Astrocyte of the cerebellum (primary cell): Measurements from ENCODE around the gene CDKN2B-AS1.

Experiments
- DNase-seq: peaks from one replicate; pipeline ENCODE4 v3.0.0-alpha.2; 2011; ENCODE audit warnings: low read depth
- H3K4me3 ChIP-seq: 2 replicates; pipeline ENCODE4 v1.5.1; 2011; ENCODE audit warnings: mild to moderate bottlenecking, low read depth, low read length, moderate library complexity
- CTCF ChIP-seq: IDR thresholded peaks from 2 replicates; pipeline ENCODE4 v1.5.1; 2012; ENCODE audit warnings: low read length, low read depth, moderate library complexity, mild to moderate bottlenecking; ENCODE audit errors: missing control alignments
- in situ Hi-C: cut with HindIII; loops from 2 replicates; pipeline ENCODE4 v1.10.0; 2017; ENCODE audit warnings: low sequenced_read_pairs

The CDKN2B-AS1 gene

DNA sequence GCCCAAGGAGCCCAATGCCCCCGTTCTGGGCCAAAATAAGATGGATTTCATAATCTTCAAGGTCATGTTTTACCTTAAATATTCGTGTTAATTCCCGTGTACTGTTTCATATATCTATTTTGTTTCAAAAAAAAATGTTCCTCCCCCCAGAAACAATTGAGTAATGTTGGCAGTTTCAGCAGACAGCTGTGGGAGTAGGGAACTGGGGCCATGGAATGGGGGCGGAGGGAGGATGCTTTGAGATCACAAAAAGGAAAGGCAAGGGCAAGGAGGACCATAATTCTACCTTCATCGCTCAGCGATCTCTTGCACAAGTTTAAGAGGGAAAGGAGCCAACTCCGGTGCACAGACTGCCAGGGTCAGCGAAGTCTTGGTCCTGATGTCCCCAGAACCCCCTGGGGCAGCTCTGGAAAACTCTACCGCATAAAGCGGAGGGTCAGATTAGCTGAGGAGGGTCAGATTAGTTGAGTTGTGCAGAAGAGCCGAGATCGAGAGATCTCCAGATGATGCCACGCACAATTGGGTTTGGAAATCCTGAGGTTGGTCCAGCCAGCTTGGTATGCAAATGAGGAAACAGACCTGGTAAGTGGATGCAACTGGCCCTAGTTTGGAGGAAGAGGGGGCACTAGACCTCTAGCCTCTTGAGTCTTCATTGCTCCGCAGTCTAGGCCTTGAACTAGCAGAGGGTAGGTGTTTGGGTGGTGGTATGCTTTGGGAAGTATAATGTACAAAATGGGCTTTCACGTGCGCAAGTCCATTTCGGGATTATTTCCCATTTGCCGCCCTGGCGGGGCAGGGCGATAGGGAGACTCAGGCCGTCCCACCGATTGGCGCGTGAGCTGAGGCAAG lies 24.4 kb upstream of the CDKN2B-AS1 start:
- DNase-seq = no peak
- H3K4me3 ChIP-seq = no peak overlapping the region
- in situ Hi-C loops = no loop called here
- no peak for TF ChIP-seq CTCF

GRCh38 chr9:21970800-21971640 lies 23.6 kb upstream of the CDKN2B-AS1 start:
- H3K4me3 ChIP-seq = no peak overlapping the region
- in situ Hi-C loops = no loop called here
- no peak for DNase-seq
- TF ChIP-seq CTCF = no peak

GRCh38 chr9:21972361-21972760 lies 22.2 kb upstream of the CDKN2B-AS1 start:
- H3K4me3 ChIP-seq = no peak overlapping the region
- in situ Hi-C loops = no loop called here
- TF ChIP-seq CTCF = no peak
- DNase-seq = no peak

DNA sequence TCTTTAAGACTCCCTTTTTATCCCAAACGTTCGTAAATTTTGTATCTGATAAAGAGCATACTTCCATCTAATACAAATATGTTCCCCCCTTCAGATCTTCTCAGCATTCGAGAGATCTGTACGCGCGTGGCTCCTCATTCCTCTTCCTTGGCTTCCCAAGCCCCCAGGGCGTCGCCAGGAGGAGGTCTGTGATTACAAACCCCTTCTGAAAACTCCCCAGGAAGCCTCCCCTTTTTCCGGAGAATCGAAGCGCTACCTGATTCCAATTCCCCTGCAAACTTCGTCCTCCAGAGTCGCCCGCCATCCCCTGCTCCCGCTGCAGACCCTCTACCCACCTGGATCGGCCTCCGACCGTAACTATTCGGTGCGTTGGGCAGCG lies 20.3 kb upstream of the CDKN2B-AS1 start:
- H3K4me3 ChIP-seq = peak overlapping the region; percentile 50
- TF ChIP-seq CTCF = no peak

GRCh38 chr9:21974722-21975409 lies 19.7 kb upstream of the CDKN2B-AS1 start:
- DNase-seq = no peak
- in situ Hi-C loops = no loop called here
- TF ChIP-seq CTCF = no peak
- peak overlapping the region; percentile 50 for H3K4me3 ChIP-seq

More for the DNA sequence above, 20.3 kb upstream of the CDKN2B-AS1 start:
- in situ Hi-C loops = no loop called here
- DNase-seq = no peak

GRCh38 chr9:21976334-21976875 lies 18.2 kb upstream of the CDKN2B-AS1 start:
- in situ Hi-C loops = no loop called here
- TF ChIP-seq CTCF = no peak
- no peak overlapping the region for H3K4me3 ChIP-seq
- DNase-seq = no peak
